ENCODE data around the gene GPRC5B. TPM values are rescaled to one million over a fixed set of nuclear protein-coding genes. Genes with fewer than 3 reads are reported as not detected.

GPRC5B gene, protein sequence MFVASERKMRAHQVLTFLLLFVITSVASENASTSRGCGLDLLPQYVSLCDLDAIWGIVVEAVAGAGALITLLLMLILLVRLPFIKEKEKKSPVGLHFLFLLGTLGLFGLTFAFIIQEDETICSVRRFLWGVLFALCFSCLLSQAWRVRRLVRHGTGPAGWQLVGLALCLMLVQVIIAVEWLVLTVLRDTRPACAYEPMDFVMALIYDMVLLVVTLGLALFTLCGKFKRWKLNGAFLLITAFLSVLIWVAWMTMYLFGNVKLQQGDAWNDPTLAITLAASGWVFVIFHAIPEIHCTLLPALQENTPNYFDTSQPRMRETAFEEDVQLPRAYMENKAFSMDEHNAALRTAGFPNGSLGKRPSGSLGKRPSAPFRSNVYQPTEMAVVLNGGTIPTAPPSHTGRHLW
- total RNA-seq = 16.4 and 28.4 TPM in 2 replicates

DNA sequence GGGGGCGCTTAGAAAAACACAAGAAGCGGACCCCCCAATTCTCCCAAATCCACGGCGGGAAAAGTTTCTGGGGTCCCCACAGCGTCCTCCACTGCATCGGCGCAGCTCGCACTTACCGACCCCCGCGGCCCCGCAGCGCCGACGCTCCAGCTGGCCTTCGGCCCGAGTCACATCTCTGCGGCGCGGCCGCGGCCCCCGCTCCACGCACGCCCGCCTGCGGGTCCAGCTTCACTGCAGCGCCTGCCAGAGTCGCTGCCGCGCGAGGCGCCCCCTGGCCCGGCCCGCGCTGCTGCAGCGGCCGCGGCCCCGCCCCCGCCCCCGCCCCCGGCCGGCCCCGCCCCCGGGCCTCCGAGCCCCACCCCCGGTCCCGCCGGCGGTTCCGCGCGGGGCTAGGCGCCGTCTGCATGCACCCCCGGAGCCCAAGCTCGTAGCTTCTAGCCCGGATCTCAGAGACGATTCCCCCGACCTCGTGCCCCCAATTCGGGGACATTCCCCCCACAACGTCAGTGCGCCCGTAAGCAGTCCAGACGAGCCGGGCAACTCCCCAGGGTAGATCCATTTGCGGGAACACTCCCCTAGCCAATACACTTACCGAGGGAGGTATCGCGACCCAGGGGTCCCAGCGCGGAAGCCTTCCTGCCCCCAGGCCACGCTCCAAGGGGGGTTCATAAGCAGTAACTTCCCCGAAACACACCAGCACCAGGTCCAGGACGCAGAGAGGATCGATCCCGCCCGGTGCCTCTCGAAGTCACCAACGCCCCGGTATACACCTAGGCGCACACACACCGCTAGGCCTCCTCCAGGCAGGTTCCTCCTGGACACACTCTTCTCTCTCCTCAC, at the start of gene GPRC5B:
TSS of gene GPRC5B (minus strand) at position 238 of the 840 bp plus-strand sequence. CDS start 12,003 bp downstream, outside the sequence.

Other genes with a start within 250 kb of the GPRC5B start
- gene KNOP1, start 166.6 kb downstream of the GPRC5B start, total RNA-seq = 5.3 and 18.4 TPM in 2 replicates
- gene IQCK, start 166.6 kb downstream of the GPRC5B start, total RNA-seq = 14.0 and 16.5 TPM in 2 replicates
- not detected in 2 replicates for gene GPR139, start 189.0 kb upstream of the GPRC5B start, total RNA-seq

Measured in pericardium fibroblast (primary cell).